Calu3 (cell line): ENCODE results near the gene TRIM67. TPM values are rescaled to one million over a fixed set of nuclear protein-coding genes. Genes with fewer than 3 reads are reported as not detected.
A peak's percentile ranks its signal among the peaks of the same experiment; 100 is the strongest.

Experiments
- BruUV-seq: library from RNA; stranded (reverse); fragments of 400-500 nt; replicated peaks from 2 replicates; lab custom pipeline; 2021; lab: Mats Ljungman, UMichigan
- CTCF ChIA-PET: fragments of 300-600 bp; sonication (Branson Sonifier 250); formaldehyde crosslinking; loops from one replicate; lab custom pipeline; 2022; ENCODE audit warnings: antibody characterized with exemption; lab: Charles Lee
- DNase-seq: peaks from one replicate; pipeline ENCODE4 v3.0.0; 2022
- H3K27ac Mint-ChIP-seq: one replicate; pipeline ENCODE4 v1.8.0; 2022; ENCODE audit warnings: mixed read lengths; ENCODE audit not compliant: unreplicated experiment
- H3K27me3 Mint-ChIP-seq: one replicate; pipeline ENCODE4 v1.8.0; 2022; ENCODE audit warnings: mixed read lengths; ENCODE audit not compliant: unreplicated experiment
- H3K36me3 Mint-ChIP-seq: one replicate; pipeline ENCODE4 v1.8.0; 2022; ENCODE audit warnings: mild to moderate bottlenecking, moderate library complexity, mixed read lengths; ENCODE audit not compliant: insufficient read depth, unreplicated experiment
- H3K4me1 Mint-ChIP-seq: one replicate; pipeline ENCODE4 v1.8.0; 2022; ENCODE audit warnings: mild to moderate bottlenecking, low read depth, mixed read lengths; ENCODE audit not compliant: unreplicated experiment
- H3K4me3 Mint-ChIP-seq: one replicate; pipeline ENCODE4 v1.8.0; 2022; ENCODE audit warnings: mild to moderate bottlenecking, low read depth, moderate library complexity, mixed read lengths; ENCODE audit not compliant: unreplicated experiment
- H3K9me3 Mint-ChIP-seq: one replicate; pipeline ENCODE4 v1.8.0; 2022; ENCODE audit warnings: low read depth, mixed read lengths; ENCODE audit not compliant: unreplicated experiment
- intact Hi-C: fragments of 100-400 bp; cut with micrococcal nuclease; formaldehyde crosslinking; loops from one replicate; pipeline ENCODE4 v1.10.0; 2022; ENCODE audit not compliant: unreplicated experiment
- total RNA-seq: library from RNA; stranded (reverse); gene quantifications from 2 replicates; pipeline ENCODE4 v1.2.3, GENCODE V29; 2022
- TF ChIP-seq, protein P1 (sequence below): fragments of 200-600 bp; IDR thresholded peaks from one replicate; pipeline ENCODE4 v1.8.0; 2022; ENCODE audit warnings: antibody characterized with exemption; ENCODE audit not compliant: unreplicated experiment

The TRIM67 gene
- total RNA-seq, 1 experiment from 2014 or later, result 0.09 TPM

DNA sequence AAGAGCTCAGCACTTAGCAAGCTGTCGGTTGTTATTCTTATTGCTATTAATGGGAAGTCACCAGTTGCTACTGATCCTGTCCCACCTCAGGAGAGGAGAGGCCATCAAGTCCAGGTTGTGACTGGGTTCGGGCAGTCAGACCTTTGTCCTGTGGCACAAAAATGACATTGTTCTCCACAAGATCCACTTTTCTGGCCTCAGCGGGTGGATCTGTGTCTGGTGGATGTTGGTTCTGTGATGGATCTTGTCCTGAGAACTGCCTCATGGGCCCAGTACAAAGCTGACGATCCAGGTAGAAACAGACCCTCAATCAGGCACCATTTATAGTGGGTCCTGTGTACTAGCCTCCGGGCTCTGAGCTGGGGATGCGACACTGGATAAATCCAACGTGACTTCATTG lies 26.9 kb downstream of the TRIM67 start:
- H3K27me3 Mint-ChIP-seq, result peaks cover 78% of the 10 kb centered on the region
- H3K27ac Mint-ChIP-seq, result no peak overlapping the region
- H3K4me1 Mint-ChIP-seq, result peaks cover 15% of the 10 kb centered on the region

GRCh38 chr1:231189683-231190270 lies 27.9 kb downstream of the TRIM67 start:
- CTCF ChIA-PET, result no interaction called here
- peaks cover 68% of the 10 kb centered on the region for H3K27me3 Mint-ChIP-seq
- peaks cover 21% of the 10 kb centered on the region for H3K4me1 Mint-ChIP-seq
- intact Hi-C loops, result loop anchor here (10.0 kb wide), 1 partner anchor 155 kb away; no protein-coding TSS in a partner anchor
- H3K9me3 Mint-ChIP-seq, result no peaks in the 10 kb centered on the region
- no TSS peak for BruUV-seq
- no peak overlapping the region for H3K4me3 Mint-ChIP-seq
- no peak overlapping the region for H3K27ac Mint-ChIP-seq
- H3K36me3 Mint-ChIP-seq, result no peaks in the 10 kb centered on the region
- DNase-seq, result no peak
- TF ChIP-seq, protein P1, sequence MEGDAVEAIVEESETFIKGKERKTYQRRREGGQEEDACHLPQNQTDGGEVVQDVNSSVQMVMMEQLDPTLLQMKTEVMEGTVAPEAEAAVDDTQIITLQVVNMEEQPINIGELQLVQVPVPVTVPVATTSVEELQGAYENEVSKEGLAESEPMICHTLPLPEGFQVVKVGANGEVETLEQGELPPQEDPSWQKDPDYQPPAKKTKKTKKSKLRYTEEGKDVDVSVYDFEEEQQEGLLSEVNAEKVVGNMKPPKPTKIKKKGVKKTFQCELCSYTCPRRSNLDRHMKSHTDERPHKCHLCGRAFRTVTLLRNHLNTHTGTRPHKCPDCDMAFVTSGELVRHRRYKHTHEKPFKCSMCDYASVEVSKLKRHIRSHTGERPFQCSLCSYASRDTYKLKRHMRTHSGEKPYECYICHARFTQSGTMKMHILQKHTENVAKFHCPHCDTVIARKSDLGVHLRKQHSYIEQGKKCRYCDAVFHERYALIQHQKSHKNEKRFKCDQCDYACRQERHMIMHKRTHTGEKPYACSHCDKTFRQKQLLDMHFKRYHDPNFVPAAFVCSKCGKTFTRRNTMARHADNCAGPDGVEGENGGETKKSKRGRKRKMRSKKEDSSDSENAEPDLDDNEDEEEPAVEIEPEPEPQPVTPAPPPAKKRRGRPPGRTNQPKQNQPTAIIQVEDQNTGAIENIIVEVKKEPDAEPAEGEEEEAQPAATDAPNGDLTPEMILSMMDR, result no peak

More for the DNA sequence above, 26.9 kb downstream of the TRIM67 start:
- CTCF ChIA-PET, result no interaction called here
- TF ChIP-seq, protein P1, result no peak
- Mint-ChIP-seq H3K4me3 (no peak overlapping the region), H3K36me3 (no peaks in the 10 kb centered on the region), H3K9me3 (no peaks in the 10 kb centered on the region)
- DNase-seq, result no peak
- intact Hi-C loops, result no loop called here
- no TSS peak for BruUV-seq

GRCh38 chr1:231190456-231190855 lies 28.6 kb downstream of the TRIM67 start:
- peaks cover 61% of the 10 kb centered on the region for H3K27me3 Mint-ChIP-seq
- intact Hi-C loops, result loop anchor here (10.0 kb wide), 1 partner anchor 156 kb away; no protein-coding TSS in a partner anchor
- TF ChIP-seq, protein P1, result no peak
- no peak overlapping the region for H3K4me3 Mint-ChIP-seq
- H3K4me1 Mint-ChIP-seq, result peaks cover 27% of the 10 kb centered on the region
- CTCF ChIA-PET, result no interaction called here
- DNase-seq, result no peak
- H3K9me3 Mint-ChIP-seq, result no peaks in the 10 kb centered on the region
- no peak overlapping the region for H3K27ac Mint-ChIP-seq
- H3K36me3 Mint-ChIP-seq, result no peaks in the 10 kb centered on the region
- BruUV-seq, result no TSS peak

GRCh38 chr1:231192620-231193163 lies 30.8 kb downstream of the TRIM67 start:
- Mint-ChIP-seq H3K27ac (no peak overlapping the region), H3K36me3 (no peaks in the 10 kb centered on the region), H3K9me3 (no peaks in the 10 kb centered on the region), H3K4me1 (peaks cover 35% of the 10 kb centered on the region), H3K4me3 (no peak overlapping the region), H3K27me3 (peaks cover 39% of the 10 kb centered on the region)
- intact Hi-C loops, result loop anchor here (10.0 kb wide), 1 partner anchor 158 kb away; no protein-coding TSS in a partner anchor
- no TSS peak for BruUV-seq
- peak; percentile 92 for DNase-seq
- TF ChIP-seq, protein P1, result no peak
- CTCF ChIA-PET, result interaction anchor here (1.0 to 1.2 kb wide), 4 partner anchors 9 to 33 kb away, joined by 3 to 5 read pairs (median 4); no protein-coding TSS in a partner anchor
